UCSD-AML1 (cell line): ENCODE measurements around the gene MMAB.

Experiments
- DNase-seq: peaks from one replicate; lab custom pipeline; 2025; ENCODE audit not compliant: unreplicated experiment; lab: John Stamatoyannopoulos, UW

Gene MMAB

DNA sequence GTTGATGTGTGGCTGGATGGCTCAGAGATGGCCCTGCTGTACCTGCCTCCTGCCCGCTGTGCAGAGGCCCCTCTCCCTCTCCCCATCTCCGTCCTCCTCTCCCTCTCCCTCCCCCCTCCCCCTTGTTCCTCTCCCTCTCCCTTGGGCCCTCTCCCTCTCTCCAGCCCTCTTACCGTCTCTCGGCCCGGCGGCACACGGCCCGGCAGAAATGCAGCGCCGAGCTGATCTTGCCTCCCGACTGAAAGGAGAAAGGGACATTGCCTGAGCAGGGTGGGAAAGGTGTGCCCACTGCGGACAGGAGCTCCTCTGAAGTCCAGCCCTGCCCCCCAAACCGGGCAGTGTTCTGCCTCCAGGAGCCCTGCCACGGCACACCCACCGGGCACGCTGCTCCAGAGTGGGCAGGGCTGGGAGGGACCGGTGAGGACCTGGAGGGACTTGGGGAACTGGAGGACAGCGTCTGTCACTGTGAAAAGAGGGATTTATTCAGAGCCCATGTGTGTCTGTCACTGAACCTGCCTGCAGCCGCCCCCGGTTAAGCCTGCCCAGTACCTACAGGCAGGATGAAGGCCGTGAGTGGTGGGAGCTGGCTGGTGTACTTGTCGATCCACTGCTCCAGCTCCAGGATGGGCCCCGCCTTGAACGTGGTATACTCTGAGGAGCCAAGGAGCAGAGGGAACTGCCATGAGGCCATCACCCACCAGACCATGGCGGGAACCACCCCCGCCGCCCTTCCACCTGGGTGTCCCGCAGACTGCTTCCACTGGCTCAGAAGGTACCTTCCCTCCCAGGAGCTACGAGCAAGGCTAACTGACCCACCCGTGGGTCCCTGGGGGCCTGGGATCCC is 12.2 kb downstream of the MMAB start:
- no peak for DNase-seq

DNA sequence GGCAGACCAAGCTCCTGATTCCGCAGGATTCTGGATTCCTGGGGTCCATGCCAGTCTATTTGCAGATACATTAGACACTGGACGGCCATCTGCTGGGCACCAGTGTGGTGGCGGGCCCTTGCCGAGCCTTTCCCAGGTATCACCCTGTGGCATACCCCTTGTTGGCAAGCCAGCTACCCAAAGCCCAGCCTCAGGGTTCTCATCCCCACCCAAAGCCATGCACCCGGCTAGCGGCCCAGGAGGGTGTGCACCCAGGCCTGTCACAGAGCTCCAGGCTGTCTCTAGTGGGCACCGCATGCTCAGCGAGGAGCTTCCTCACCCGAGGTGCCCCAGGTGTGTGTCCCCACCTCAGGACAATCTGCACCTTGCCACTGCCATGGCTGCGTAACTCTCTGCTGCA is 13.7 kb downstream of the MMAB start:
- DNase-seq: no peak

GRCh38 chr12:109559200-109559505 is 14.2 kb downstream of the MMAB start:
- no peak for DNase-seq

GRCh38 chr12:109558374-109559199 is 14.7 kb downstream of the MMAB start:
- DNase-seq: no peak

GRCh38 chr12:109557805-109558204 is 15.5 kb downstream of the MMAB start:
- no peak for DNase-seq

- DNase-seq: no peak
Measured at GRCh38 chr12:109557200-109557599, 16.1 kb downstream of the MMAB start.

DNA sequence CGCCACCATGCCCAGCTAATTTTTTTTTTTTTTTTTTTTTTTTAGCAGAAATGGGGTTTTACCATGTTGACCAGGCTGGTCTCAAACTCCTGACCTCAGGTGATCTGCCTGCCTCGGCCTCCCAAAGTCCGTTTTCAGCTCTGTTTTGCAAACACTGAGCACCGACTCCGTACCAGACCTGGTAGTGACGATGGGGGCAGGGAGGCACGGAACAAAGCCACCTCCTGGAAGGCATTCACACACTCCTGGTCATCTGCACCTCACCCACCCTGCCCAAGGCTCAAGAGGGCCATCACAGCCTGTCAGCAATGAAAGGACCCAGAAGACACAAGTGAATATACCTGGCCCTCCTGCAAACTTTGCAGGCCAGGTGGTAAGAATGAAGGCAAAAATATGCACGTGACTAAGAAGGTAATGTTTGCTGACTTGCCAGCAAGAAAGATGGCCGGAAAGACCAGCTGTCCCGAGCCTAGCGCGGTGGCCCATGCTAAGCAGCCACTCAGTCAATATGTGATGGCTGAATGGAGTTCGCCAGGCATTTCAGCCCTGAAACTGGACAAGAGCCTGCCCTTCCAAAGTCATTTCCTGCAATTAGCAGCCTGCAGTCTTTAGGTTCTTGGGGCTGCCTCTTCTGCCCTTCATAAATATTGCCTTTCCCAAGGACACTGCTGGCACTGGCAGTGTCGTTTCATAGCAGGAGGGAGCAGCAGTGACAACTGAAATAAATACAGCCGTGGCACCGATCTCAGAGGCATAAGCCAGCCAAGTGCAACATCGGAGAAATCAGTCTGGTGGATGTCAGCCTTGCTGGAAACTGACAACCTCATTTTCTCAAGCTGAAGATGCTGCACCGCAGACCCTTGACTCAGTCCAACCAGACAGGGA is 17.6 kb downstream of the MMAB start:
- DNase-seq: no peak

DNA sequence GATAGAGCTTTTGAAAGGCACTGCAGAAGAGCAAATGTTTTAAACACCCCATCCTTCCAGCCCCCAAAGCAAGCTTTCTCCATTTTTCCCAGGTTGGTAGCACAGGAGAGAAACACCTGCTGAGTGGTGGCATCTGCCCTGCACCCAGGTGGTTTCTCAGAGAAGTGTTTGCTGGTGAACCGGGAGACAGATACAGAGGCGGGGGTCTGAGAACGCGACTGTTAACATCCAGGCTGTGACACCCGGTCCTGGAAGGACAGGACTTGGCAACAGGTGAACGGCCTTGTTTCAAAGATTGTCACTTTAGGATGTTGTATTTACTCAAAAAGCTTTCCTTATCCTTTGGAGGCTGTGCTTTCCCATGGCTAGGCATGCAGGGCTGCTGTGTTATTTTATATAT is 18.5 kb downstream of the MMAB start:
- no peak for DNase-seq

DNA sequence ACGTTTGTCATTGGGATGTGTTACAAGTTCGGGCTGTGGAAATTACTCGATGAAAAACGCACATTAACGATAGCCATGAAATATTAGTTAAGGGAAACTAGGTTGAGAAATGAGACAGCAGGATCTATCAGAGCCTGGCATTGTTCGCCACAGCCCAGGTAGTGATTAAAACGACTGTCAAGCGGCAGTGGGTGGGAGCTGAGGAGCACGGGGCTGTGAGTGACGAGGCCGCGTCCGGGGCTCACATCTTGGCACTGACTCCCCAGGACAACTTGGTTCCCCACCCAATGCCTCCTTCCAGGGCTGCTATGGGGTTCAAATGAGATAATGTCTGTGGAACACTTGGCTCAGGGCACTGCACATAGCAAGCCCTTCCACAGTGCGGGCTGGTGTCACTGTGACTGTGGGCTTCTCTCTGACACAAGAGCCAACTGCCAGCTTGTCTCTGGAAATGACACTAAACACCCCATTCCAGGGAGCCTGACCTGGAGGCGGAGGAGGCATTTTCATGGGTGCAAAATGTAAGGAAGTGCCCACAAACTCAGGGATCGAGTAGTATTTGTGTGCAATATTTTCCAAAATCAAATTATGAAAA is 19.3 kb downstream of the MMAB start:
- DNase-seq: no peak

- DNase-seq: no peak
Measured at GRCh38 chr12:109553483-109553882, 19.8 kb downstream of the MMAB start.

DNA sequence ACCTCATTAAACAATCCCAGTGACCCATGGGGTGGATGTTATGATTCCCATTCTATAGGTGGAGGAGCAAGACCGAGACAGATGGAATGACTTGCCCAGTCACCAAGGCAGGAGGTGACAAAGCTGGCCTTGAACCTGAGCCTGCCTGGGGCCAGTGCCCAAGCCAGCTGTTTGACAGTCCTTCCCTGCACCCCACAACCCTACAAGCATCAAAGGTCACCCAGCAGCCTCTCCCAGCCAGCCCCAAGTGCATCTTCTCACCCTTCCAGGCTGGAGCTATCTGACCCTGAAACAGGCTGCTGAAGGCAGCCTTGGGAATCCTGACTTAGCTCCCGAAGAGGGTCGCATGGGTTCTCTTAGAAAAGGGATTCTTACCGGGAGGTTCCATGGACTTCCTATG is 20.3 kb downstream of the MMAB start:
- no peak for DNase-seq

DNA sequence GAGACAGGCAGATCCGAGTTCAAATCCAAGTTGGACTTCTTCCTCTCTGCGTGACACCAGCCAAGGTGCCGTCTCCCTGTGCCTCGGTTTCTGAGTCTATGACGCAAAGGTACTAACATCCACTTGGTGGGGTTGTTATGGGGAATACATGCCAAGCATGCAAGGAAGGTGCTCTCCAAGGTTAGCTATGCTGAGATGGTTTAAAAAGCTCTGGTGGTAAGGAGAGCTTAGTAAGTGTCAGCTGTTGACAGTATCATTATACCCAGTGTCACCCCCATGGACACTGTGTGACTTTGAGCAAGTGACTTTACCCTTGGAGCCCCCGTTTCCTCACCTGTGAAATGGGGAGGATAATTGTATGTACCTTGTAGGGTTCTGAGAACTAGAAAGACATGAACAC is 22.2 kb downstream of the MMAB start:
- DNase-seq: no peak

- no peak for DNase-seq
Measured at GRCh38 chr12:109550281-109550680, 23.0 kb downstream of the MMAB start.

GRCh38 chr12:109549613-109550270 is 23.6 kb downstream of the MMAB start:
- DNase-seq: no peak

GRCh38 chr12:109548258-109548657 is 25.0 kb downstream of the MMAB start:
- no peak for DNase-seq

GRCh38 chr12:109547286-109547685 is 26.0 kb downstream of the MMAB start:
- no peak for DNase-seq

DNA sequence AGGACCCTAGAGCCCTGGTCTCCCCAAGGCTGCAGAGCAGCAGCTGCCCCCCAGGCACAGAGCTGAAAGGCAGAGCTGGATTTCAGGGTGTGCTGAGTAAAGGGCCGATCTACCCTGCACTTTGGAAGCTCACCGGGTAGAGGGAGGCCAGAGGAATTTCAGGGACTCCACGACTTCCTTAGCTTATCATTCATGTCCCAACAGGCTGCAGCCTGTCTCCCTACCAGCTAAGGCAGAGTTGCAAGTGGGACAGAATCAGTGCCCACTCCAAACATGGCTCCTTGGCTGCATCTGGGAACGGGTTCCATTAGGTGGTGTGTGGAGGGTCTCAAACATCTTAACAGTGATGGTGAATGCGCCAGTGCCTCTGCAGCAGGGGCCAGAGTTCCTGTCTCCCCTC is 27.5 kb downstream of the MMAB start:
- DNase-seq: no peak

DNA sequence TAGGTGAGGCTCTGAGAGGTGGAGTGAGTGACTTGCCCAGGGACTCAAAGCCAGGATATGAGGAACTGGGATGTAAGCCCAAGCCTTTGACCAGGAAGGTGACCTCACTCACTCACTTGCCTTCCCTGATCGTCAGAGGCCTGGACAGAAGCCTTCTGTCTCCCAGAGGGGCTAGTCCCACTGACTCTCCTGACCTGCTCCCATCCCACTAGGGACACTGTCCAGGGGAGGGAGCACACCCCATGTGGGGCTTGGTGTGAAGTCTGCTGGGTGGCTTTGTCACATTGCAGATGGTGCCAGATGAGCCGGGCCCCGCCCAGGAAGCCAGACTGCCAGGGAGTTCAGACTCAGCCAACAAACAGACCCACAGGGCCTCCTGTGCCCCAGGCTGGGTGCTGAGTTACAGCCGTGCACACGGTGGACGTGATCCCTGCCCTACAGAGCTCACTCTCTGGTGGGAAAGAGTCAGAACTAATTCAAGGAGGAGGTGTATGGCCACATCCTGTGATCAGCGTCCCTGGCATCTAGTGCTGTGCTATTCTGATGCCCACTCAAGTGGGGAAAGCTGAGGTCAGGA is 28.3 kb downstream of the MMAB start:
- no peak for DNase-seq

- no peak for DNase-seq
Measured at GRCh38 chr12:109542876-109543275, 30.4 kb downstream of the MMAB start.

DNA sequence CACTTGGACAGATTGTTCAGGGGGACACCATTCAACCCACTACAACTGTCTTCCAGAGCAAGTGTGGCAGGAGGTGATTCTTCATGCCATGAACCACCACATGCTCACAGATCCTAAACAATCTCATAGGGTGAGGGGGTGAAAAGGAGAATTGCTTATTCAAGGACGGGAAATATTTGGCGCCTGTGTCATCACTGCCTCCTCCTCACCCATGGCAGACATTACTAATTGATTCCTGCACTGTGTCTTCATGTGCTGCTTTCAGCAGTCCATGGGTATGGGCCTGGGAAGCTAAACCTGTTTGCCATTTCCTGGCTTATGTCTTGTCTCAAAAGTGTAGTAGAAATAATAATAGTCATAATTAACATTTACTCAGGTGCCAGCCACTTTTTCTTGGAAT is 31.3 kb downstream of the MMAB start:
- no peak for DNase-seq
